H9 (cell line): ENCODE data around the gene APBA2. TPM values are rescaled to one million over a fixed set of nuclear protein-coding genes. Genes with fewer than 3 reads are reported as not detected.

Source experiments
- DNase-seq: peaks from one replicate; pipeline ENCODE4 v3.0.0-alpha.2; 2017
- H2AFZ ChIP-seq: one replicate; pipeline ENCODE4 v1.6.1; 2013; ENCODE audit warnings: mild to moderate bottlenecking, low read length, control low read depth, moderate library complexity
- H2AK5ac ChIP-seq: 2 replicates; pipeline ENCODE4 v1.6.1; 2013; ENCODE audit warnings: low read length, control low read depth, mixed read lengths; ENCODE audit not compliant: insufficient read length
- H2BK120ac ChIP-seq: one replicate; pipeline ENCODE4 v1.6.1; 2013; ENCODE audit warnings: low read depth, mild to moderate bottlenecking, low read length, control low read depth, inconsistent platforms; ENCODE audit not compliant: poor library complexity, severe bottlenecking
- H2BK12ac ChIP-seq: 2 replicates; pipeline ENCODE4 v1.6.1; 2013; ENCODE audit warnings: low read length, control low read depth, mixed read lengths, low read depth; ENCODE audit not compliant: insufficient read length
- H2BK15ac ChIP-seq: 2 replicates; pipeline ENCODE4 v1.6.1; 2013; ENCODE audit warnings: low read depth, low read length, control low read depth
- H2BK20ac ChIP-seq: one replicate; pipeline ENCODE4 v1.6.1; 2013; ENCODE audit warnings: low read depth, mild to moderate bottlenecking, low read length, control low read depth, inconsistent platforms; ENCODE audit not compliant: poor library complexity, severe bottlenecking
- H2BK5ac ChIP-seq: 2 replicates; pipeline ENCODE4 v1.6.1; 2013; ENCODE audit warnings: low read length, control low read depth, mixed read lengths; ENCODE audit not compliant: insufficient read length
- H3K14ac ChIP-seq: 2 replicates; pipeline ENCODE4 v1.6.1; 2013; ENCODE audit warnings: low read length, control low read depth; ENCODE audit not compliant: insufficient read depth
- H3K18ac ChIP-seq: 2 replicates; pipeline ENCODE4 v1.6.1; 2013; ENCODE audit warnings: low read depth, mild to moderate bottlenecking, mixed read lengths, low read length, control low read depth; ENCODE audit not compliant: insufficient read length
- H3K23ac ChIP-seq: 2 replicates; pipeline ENCODE4 v1.6.1; 2013; ENCODE audit warnings: low read length, control low read depth, mixed read lengths, low read depth; ENCODE audit not compliant: insufficient read length
- H3K23me2 ChIP-seq: 2 replicates; pipeline ENCODE4 v1.6.1; 2013; ENCODE audit warnings: low read depth, mild to moderate bottlenecking, mixed read lengths, low read length, control low read depth; ENCODE audit not compliant: insufficient read length, poor library complexity, severe bottlenecking
- H3K27ac ChIP-seq: 2 replicates; pipeline ENCODE4 v1.5.1; 2013; ENCODE audit warnings: low read length, control low read depth, mixed read lengths, low read depth; ENCODE audit not compliant: insufficient read length
- H3K27me3 ChIP-seq: 2 replicates; pipeline ENCODE4 v1.6.1; 2013; ENCODE audit warnings: low read length, control low read depth, inconsistent platforms; ENCODE audit not compliant: insufficient read depth
- H3K4ac ChIP-seq: 2 replicates; pipeline ENCODE4 v1.6.1; 2013; ENCODE audit warnings: low read depth, mild to moderate bottlenecking, control low read depth, inconsistent platforms, low read length, moderate library complexity
- H3K4me1 ChIP-seq: 2 replicates; pipeline ENCODE4 v1.6.1; 2013; ENCODE audit warnings: low read length, control low read depth, inconsistent platforms; ENCODE audit not compliant: insufficient read depth
- H3K4me2 ChIP-seq: 2 replicates; pipeline ENCODE4 v1.6.1; 2013; ENCODE audit warnings: low read length, control low read depth, mixed read lengths; ENCODE audit not compliant: insufficient read length, insufficient read depth
- H3K56ac ChIP-seq: 2 replicates; pipeline ENCODE4 v1.6.1; 2013; ENCODE audit warnings: low read depth, mild to moderate bottlenecking, mixed read lengths, low read length, control low read depth; ENCODE audit not compliant: insufficient read length
- H3K79me1 ChIP-seq: 2 replicates; pipeline ENCODE4 v1.6.1; 2013; ENCODE audit warnings: low read depth, mild to moderate bottlenecking, moderate library complexity, low read length, control low read depth, inconsistent platforms; ENCODE audit not compliant: insufficient read depth, poor library complexity, severe bottlenecking
- H3K79me2 ChIP-seq: 2 replicates; pipeline ENCODE4 v1.6.1; 2013; ENCODE audit warnings: low read length, control low read depth, inconsistent platforms; ENCODE audit not compliant: insufficient read depth
- H3K9ac ChIP-seq: 2 replicates; pipeline ENCODE4 v1.6.1; 2013; ENCODE audit warnings: low read length, control low read depth, mixed read lengths; ENCODE audit not compliant: insufficient read length; ENCODE audit errors: extremely low read depth
- H3K9me3 ChIP-seq: one replicate; pipeline ENCODE4 v1.6.1; 2013; ENCODE audit warnings: low read depth, low read length, inconsistent platforms; ENCODE audit not compliant: control insufficient read depth
- H3T11ph ChIP-seq: one replicate; pipeline ENCODE4 v1.6.1; 2013; ENCODE audit warnings: mild to moderate bottlenecking, low read length, control low read depth, inconsistent platforms
- H4K20me1 ChIP-seq: one replicate; pipeline ENCODE4 v1.6.1; 2013; ENCODE audit not compliant: control insufficient read depth, insufficient read length, insufficient read depth
- H4K5ac ChIP-seq: 2 replicates; pipeline ENCODE4 v1.6.1; 2013; ENCODE audit warnings: low read depth, mild to moderate bottlenecking, mixed read lengths, low read length, control low read depth; ENCODE audit not compliant: insufficient read length
- H4K8ac ChIP-seq: replicated peaks from 2 replicates; pipeline ENCODE4 v1.6.1; 2013; ENCODE audit warnings: low read length, control low read depth, mixed read lengths, low read depth; ENCODE audit not compliant: insufficient read length
- H4K91ac ChIP-seq: 2 replicates; pipeline ENCODE4 v1.6.1; 2013; ENCODE audit warnings: low read depth, mild to moderate bottlenecking, moderate library complexity, mixed read lengths, low read length, control low read depth; ENCODE audit not compliant: insufficient read length
- H3K27ac Mint-ChIP-seq, 3 experiments: 2 replicates in 2 of 3; 3 replicates in 1 of 3; pipeline ENCODE4 v1.8.0; 2020 to 2021; ENCODE audit warnings: mixed read lengths in 3 of 3, mild to moderate bottlenecking in 1 of 3, moderate library complexity in 1 of 3
- H3K27me3 Mint-ChIP-seq: 2 replicates; pipeline ENCODE4 v1.8.0; 2021; ENCODE audit warnings: low read depth, mild to moderate bottlenecking, moderate library complexity, mixed read lengths
- H3K36me3 Mint-ChIP-seq, 3 experiments: 2 replicates in 2 of 3; 3 replicates in 1 of 3; pipeline ENCODE4 v1.8.0; 2020 to 2021; ENCODE audit warnings: low read depth in 3 of 3, mixed read lengths in 3 of 3; ENCODE audit not compliant: insufficient read depth in 1 of 3
- H3K4me1 Mint-ChIP-seq, 2 experiments: 2 replicates each; pipeline ENCODE4 v1.8.0; 2020; ENCODE audit warnings: mixed read lengths in 2 of 2
- H3K4me3 Mint-ChIP-seq, 2 experiments: 2 replicates in 1 of 2; 3 replicates in 1 of 2; pipeline ENCODE4 v1.8.0; 2020 to 2021; ENCODE audit warnings: mild to moderate bottlenecking in 2 of 2, mixed read lengths in 2 of 2, moderate library complexity in 1 of 2
- H3K9me3 Mint-ChIP-seq, 2 experiments: 2 replicates in 1 of 2; 3 replicates in 1 of 2; pipeline ENCODE4 v1.8.0; 2020; ENCODE audit warnings: mild to moderate bottlenecking in 2 of 2, mixed read lengths in 2 of 2, moderate library complexity in 1 of 2
- CTCF ChIP-seq: fragments of 200-600 bp; sonication (generic); conservative IDR thresholded peaks from 3 replicates; pipeline ENCODE4 v1.8.0; 2021; ENCODE audit warnings: antibody characterized with exemption, mild to moderate bottlenecking
- WGBS: extraction: QIAGEN DNeasy Blood & Tissue Kit; methylation state at CpG from one replicate; pipeline ENCODE4 v1.1.7; 2013; ENCODE audit warnings: missing lambda C conversion rate, low lambda C conversion rate, mixed read lengths; ENCODE audit not compliant: insufficient read length; ENCODE audit errors: extremely low coverage; 5-methylcytosine and 5-hydroxymethylcytosine counted together
- total RNA-seq: library from RNA; stranded (reverse); gene quantifications from 2 replicates; pipeline ENCODE4 v1.2.1, GENCODE V29; 2021

The APBA2 gene
- total RNA-seq, 1 experiment from 2014 or later, result 14.3 TPM

GRCh38 chr15:28909958-28910500 is 24.3 kb downstream of the APBA2 start:
- H3K56ac ChIP-seq, result no peak overlapping the region
- no peaks in the 10 kb centered on the region; the same call in 1 of the 2 replicates for H3K27me3 Mint-ChIP-seq
- no peak overlapping the region for H3K18ac ChIP-seq
- WGBS, result no CpG with 5 or more reads among the region's 7 CpGs
- H3K9me3 ChIP-seq, result no peaks in the 10 kb centered on the region
- H3T11ph ChIP-seq, result no peak overlapping the region
- no peak overlapping the region for H2BK12ac ChIP-seq
- H3K9ac ChIP-seq, result no peak overlapping the region
- H4K5ac ChIP-seq, result no peak overlapping the region
- no peak overlapping the region for H2AK5ac ChIP-seq
- no peak overlapping the region for H2BK20ac ChIP-seq
- no peaks in the 10 kb centered on the region for H4K20me1 ChIP-seq
- H2BK5ac ChIP-seq, result no peak overlapping the region
- H3K4ac ChIP-seq, result no peak overlapping the region
- no peak for TF ChIP-seq CTCF
- no peaks in the 10 kb centered on the region for H3K79me2 ChIP-seq
- peaks cover 0 to 14% (median 2%) of the 10 kb centered on the region in 3 experiments; a peak in 5 of 7 replicates for H3K36me3 Mint-ChIP-seq
- H3K27ac Mint-ChIP-seq, result no peak overlapping the region
- no peak overlapping the region for H4K8ac ChIP-seq
- no peaks in the 10 kb centered on the region for H3K79me1 ChIP-seq
- H3K9me3 Mint-ChIP-seq, result peaks cover 3 to 8% of the 10 kb centered on the region in 2 experiments; a peak in 3 of 5 replicates
- no peak overlapping the region for H3K27ac ChIP-seq
- H2BK120ac ChIP-seq, result no peak overlapping the region
- H3K4me2 ChIP-seq, result no peak overlapping the region
- no peak overlapping the region for H3K23ac ChIP-seq
- no peak overlapping the region for H2AFZ ChIP-seq
- H3K27me3 ChIP-seq, result no peaks in the 10 kb centered on the region
- no peak overlapping the region for H3K14ac ChIP-seq
- no peak for DNase-seq
- H3K4me1 ChIP-seq, result peaks cover 5% of the 10 kb centered on the region; the same call in 1 of the 2 replicates
- no peak overlapping the region for H3K4me3 Mint-ChIP-seq
- H3K23me2 ChIP-seq, result no peaks in the 10 kb centered on the region
- H2BK15ac ChIP-seq, result no peak overlapping the region
- peaks cover 33 to 39% of the 10 kb centered on the region in 2 experiments for H3K4me1 Mint-ChIP-seq
- no peak overlapping the region for H4K91ac ChIP-seq
